ELF-1 (cell line): ENCODE results near the gene LBH.

Experiments
- DNase-seq: peaks from one replicate; pipeline ENCODE4 v3.0.0-alpha.2; 2016; ENCODE audit warnings: low read depth, low spot score

The LBH gene

GRCh38 chr2:30217644-30218337 is 13.5 kb upstream of the LBH start:
- DNase-seq, result peak; percentile 61

GRCh38 chr2:30218338-30218713 is 13.0 kb upstream of the LBH start:
- DNase-seq, result no peak

DNA sequence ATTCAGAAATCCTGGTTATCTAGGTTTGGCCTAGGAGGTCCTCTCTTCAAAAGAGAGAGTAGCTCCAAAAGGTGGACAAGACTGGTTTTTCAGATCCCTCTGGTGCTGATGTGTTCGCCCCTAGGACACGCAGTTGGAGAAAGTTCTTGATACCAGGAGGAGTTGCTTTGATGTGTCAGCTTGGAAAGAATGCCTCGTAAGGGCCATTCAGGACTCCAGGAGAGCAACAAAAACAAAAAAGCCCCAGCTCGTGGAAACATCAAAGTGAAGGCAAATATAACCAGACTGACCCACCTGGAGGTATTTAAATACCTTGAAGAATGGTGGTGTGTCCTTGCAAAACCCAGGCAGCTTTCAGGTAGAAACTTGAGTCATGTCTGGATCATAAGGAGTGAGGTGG is 12.5 kb upstream of the LBH start:
- DNase-seq, result peak; percentile 87

GRCh38 chr2:30219886-30220875 is 11.2 kb upstream of the LBH start:
- no peak for DNase-seq

- DNase-seq, result no peak
Observed at GRCh38 chr2:30221531-30221930, 9.8 kb upstream of the LBH start.

DNA sequence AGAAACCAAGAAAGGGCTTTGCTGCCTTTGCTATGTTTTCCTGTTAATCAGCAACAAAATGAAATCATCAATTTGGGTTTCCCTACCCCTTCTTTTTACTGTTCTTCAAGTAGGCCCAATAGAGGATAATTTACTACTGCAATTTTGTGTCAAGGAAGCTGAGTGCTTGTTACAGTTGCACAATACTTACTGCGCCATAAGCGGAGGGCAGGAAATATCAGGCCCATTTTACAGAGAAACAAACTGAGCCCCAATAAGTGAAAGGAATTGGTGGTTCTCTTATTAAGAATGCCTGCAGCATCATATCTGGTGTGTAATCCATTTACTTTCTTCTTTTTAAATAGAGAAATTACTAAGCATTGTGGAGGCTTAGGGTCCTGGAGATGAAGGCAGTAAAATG is 9.3 kb upstream of the LBH start:
- DNase-seq, result no peak

DNA sequence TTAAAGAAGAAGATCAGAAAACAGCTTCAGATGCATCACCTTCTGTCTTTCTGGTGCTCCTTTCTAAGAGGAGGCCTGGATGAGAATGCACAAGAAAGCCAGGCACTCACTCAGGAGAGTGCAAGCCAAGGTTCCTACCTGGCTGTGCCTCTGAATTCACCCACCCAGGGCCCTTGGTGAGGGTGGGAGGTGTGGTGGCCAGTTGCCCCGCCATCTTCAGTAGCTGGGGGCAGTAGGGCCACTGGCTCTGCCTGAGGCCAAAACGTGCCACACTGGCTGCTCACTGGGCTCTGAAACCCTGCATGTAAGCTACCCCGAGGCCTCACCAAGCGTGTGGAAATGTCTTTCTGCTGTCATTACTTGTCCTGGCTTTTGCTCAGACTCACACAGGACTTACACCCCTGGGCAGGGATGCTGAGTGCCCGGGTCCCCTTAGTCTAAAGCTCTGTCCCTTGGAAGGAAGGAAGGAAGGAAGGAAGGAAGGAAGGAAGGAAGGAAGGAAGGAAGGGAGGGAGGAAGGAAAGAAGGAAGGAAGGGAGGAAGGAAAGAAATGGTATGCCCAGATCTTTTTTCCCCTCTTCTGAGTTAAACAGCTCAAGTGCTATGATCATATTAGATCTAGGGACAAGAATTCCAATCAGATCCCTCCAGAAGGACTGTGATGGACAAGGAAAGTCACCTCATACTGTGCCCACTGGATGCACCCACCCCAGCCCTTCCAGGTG is 8.5 kb upstream of the LBH start:
- DNase-seq, result no peak

- no peak for DNase-seq
Observed at GRCh38 chr2:30223413-30223874, 7.9 kb upstream of the LBH start.

GRCh38 chr2:30224151-30224550 is 7.2 kb upstream of the LBH start:
- no peak for DNase-seq

DNA sequence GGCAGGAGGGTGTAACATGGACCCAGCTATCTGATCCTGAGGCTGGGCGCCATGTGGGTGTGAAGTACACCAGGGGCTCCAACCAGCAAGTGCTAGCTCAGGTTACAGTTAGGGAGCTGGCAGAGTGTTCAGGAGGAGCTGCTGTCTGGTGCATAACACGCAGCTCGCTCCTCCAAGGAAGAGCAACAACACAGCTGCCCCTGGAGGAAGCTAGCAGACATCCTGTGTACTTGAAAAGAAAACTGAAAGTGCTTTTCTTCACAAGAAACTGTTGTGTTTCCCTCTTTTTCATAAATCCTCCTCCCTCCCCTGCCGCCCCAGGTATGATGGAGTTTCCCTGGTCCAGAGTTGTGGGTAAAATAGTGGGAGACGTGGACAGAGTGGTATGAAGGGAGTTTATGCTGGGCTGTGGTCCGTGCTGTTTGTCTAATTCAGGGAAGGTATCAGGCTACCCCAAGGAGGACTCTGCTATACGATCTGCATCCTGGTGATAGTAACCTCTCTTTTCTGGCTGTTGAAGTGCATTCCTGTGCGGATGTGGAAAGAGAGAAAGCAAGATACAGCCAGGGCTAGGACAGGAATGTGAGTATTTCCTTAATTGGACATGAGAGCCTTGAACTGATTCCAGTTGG is 6.1 kb upstream of the LBH start:
- peak; percentile 65 for DNase-seq

GRCh38 chr2:30226144-30227032 is 4.9 kb upstream of the LBH start:
- no peak for DNase-seq

- no peak for DNase-seq
Observed at GRCh38 chr2:30229596-30229995, 1.7 kb upstream of the LBH start.

DNA sequence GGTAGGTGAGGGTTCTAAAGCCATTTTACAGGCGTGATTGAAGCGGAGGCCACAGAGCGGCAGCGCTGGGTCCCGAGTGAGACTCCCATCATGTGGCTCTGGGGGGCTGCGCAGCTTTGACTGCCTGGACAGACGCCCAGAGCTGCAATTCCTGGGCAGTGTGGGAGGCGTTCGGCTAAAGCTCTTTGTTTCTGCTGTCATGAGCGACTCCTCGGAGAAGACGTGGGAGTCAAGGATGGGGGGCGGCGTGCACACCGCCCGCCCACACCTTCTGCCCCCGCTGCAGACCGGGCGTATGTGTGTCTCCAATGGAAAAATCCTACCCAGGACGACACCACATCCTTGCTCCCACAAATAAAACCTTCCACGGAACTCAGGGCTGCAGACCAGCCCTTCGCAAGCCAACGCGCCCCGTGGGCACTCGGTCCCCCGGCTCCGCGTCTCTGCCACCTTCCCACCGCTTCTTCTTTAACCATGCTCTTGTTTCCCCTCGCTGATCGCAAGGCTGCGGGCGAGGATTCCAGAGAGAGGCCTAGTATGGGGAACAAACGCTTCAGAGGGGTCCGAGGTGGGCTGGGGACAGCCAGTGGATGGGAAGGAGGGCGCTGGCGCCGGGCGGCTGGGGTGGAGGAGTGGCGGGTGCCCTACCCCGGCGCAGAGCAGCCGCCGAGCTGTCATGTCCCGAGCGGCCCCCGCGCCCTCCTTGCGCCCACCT is 680 bp upstream of the LBH start:
- peak; percentile 63 for DNase-seq

DNA sequence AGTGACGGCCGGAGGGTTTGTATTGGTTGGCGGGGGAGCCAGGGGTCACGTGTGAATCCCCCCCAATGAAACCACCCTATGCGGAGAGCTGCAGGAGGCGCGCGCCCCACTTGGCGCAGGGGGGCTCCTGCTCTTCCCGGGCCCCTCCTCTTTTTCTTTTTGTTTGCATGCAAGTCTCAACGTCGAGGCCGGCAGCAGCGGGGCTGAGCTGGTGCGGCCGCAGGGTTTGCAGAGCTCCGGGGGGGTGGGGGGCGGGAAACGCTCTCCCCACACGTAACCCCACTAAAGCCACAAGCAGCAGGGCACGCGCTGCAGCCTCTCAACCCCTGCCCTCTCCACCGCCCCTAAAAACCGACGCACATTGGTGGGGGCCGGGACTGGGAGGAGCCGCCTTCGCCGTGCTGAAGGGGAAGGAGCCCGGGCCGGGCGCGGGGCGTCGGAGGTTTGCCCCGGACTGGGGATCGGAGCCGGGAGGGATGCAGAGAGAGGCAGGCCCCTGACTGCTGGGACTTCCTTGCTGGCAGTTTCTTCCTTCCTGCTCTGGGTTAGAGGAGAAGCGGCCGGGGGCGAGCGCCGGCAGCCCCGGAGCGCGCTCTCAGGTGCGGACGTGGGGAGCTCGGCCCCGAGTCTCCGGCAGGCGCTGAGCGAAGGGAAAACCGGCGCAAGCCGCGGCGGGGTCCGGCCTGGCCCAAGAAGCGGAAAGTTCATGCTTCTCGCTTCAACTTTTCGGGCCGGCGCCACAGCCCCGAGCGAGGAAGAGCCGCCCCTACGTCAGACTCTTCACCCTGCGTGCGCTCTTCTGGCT is 864 bp downstream of the LBH start:
- peak; percentile 70 for DNase-seq

- DNase-seq, result no peak
Observed at GRCh38 chr2:30232801-30233130, 1.4 kb downstream of the LBH start.

- DNase-seq, result no peak
Observed at GRCh38 chr2:30233271-30234009, 2.1 kb downstream of the LBH start.

DNA sequence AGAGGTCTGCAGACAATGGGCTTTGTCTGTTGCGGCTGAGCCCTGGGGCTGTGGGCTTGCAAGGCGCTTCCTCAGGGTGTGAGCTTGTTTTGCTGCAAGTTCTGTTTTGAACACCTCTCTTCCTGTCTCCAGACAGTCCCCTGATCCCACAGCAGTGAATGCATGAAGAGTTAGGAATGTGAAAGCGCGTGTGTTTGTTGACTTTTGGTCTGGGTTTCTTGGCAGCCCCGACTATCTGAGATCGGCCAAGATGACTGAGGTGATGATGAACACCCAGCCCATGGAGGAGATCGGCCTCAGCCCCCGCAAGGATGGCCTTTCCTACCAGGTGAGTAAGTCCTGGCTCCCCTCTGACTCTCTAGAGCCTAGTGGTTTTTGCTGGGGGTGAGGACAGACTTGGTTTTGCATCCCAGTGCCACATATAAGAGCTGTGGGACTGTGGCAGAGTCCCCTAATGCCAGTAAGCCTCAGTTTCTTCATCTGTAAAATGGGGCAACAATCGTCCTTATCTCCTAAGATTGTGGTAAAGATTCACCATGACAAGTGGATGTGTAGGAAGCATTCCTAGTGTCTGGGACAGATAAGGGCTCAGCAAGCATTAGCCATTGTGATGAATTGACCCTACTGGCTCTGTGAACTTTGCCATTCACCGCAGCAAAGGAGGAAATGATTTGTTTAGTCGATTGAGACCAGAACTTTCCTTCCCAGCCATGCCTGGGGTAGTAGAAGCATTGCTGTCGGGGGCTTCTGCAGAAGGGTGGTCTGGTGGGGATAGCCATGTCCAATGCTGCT is 3.0 kb downstream of the LBH start:
- DNase-seq, result peak; percentile 94
